SK-N-SH (cell line): ENCODE measurements around the gene UBE2C. TPM values are rescaled to one million over a fixed set of nuclear protein-coding genes. Genes with fewer than 3 reads are reported as not detected.

Source experiments
- CTCF ChIA-PET: fragments of 300-600, 350-600 bp; formaldehyde crosslinking; extraction: SDS; loops from one replicate; lab custom pipeline; 2021; lab: Yijun Ruan, JAX
- POLR2A ChIA-PET: fragments of 350-600 bp; sonication (Branson Sonifier 250); formaldehyde crosslinking; extraction: SDS; loops from one replicate; lab custom pipeline; 2020; ENCODE audit warnings: antibody characterized with exemption, inconsistent platforms; lab: Yijun Ruan, JAX
- DNase-seq: peaks from one replicate; pipeline ENCODE4 v3.0.0; 2012
- H2AFZ ChIP-seq: fragments of 200-600 bp; sonication (generic); 2 replicates; pipeline ENCODE4 v1.8.1; 2016; ENCODE audit warnings: antibody characterized with exemption, mild to moderate bottlenecking, low read depth
- H3F3A ChIP-seq: fragments of 200-600 bp; sonication (generic); replicated peaks from 2 replicates; pipeline ENCODE3; 2016; ENCODE audit warnings: antibody characterized with exemption, mild to moderate bottlenecking; ENCODE audit not compliant: insufficient read depth
- H3K27ac ChIP-seq, 2 experiments: fragments of 200-500 bp in 1 of 2; fragments of 200-600 bp in 1 of 2; sonication (Bioruptor generic) in 1 of 2; sonication (generic), shearing (Covaris generic) in 1 of 2; 2 replicates each; pipeline versions ENCODE4 v1.5.1 to v1.6.1; 2014 to 2016; ENCODE audit warnings: low read depth in 2 of 2, inconsistent platforms in 1 of 2, low read length in 1 of 2, mild to moderate bottlenecking in 1 of 2, mixed read lengths in 1 of 2
- H3K27me3 ChIP-seq: fragments of 200-600 bp; sonication (generic), shearing (Covaris generic); 2 replicates; pipeline ENCODE4 v1.6.1; 2016; ENCODE audit warnings: mixed run types; ENCODE audit not compliant: insufficient read depth
- H3K36me3 ChIP-seq, 2 experiments: fragments of 200-500 bp in 1 of 2; fragments of 200-600 bp in 1 of 2; sonication (Bioruptor generic) in 1 of 2; sonication (generic) in 1 of 2; replicated peaks in 1 of 2; 2 replicates each; pipeline versions ENCODE3 to v1.5.1; 2014 to 2016; ENCODE audit warnings: low read length in 1 of 2, mild to moderate bottlenecking in 1 of 2; ENCODE audit not compliant: insufficient read depth in 2 of 2, control insufficient read depth in 1 of 2
- H3K4me1 ChIP-seq, 2 experiments: fragments of 200-500 bp in 1 of 2; fragments of 200-600 bp in 1 of 2; sonication (Bioruptor generic) in 1 of 2; sonication (generic), shearing (Covaris generic) in 1 of 2; 2 replicates each; pipeline versions ENCODE4 v1.5.1 to v1.6.1; 2014 to 2016; ENCODE audit warnings: low read depth in 1 of 2, low read length in 1 of 2, mixed run types in 1 of 2; ENCODE audit not compliant: insufficient read depth in 2 of 2, control insufficient read depth in 1 of 2
- H3K4me2 ChIP-seq: fragments of 200-600 bp; sonication (generic), shearing (Covaris generic); 2 replicates; pipeline ENCODE4 v1.6.1; 2017; ENCODE audit warnings: mixed run types
- H3K4me3 ChIP-seq, 2 experiments: fragments of 200-500 bp in 1 of 2; fragments of 200-600 bp in 1 of 2; sonication (Bioruptor generic) in 1 of 2; sonication (generic), shearing (Covaris generic) in 1 of 2; 2 replicates each; pipeline versions ENCODE4 v1.5.1 to v1.8.1; 2014 to 2016; ENCODE audit warnings: low read depth in 2 of 2, inconsistent platforms in 1 of 2, low read length in 1 of 2, mild to moderate bottlenecking in 1 of 2, mixed read lengths in 1 of 2, moderate library complexity in 1 of 2
- H3K79me2 ChIP-seq: fragments of 200-600 bp; sonication (generic); 2 replicates; pipeline ENCODE4 v1.8.1; 2017; ENCODE audit warnings: mild to moderate bottlenecking; ENCODE audit not compliant: insufficient read depth
- H3K9ac ChIP-seq: fragments of 200-600 bp; sonication (generic); 2 replicates; pipeline ENCODE4 v1.6.1; 2017; ENCODE audit warnings: mixed run types
- H3K9me2 ChIP-seq: fragments of 200-600 bp; sonication (generic); 2 replicates; pipeline ENCODE4 v1.6.1; 2017; ENCODE audit warnings: mixed run types
- H3K9me3 ChIP-seq: fragments of 200-600 bp; sonication (generic); 2 replicates; pipeline ENCODE4 v1.6.1; 2017; ENCODE audit warnings: mixed run types, mild to moderate bottlenecking, moderate library complexity
- H4K20me1 ChIP-seq: fragments of 200-600 bp; sonication (generic); 2 replicates; pipeline ENCODE4 v1.6.1; 2017; ENCODE audit warnings: mild to moderate bottlenecking, mixed run types; ENCODE audit not compliant: insufficient read depth
- CHD2 ChIP-seq: fragments of 150-350 bp; IDR thresholded peaks from 2 replicates; pipeline ENCODE4 v1.6.1; 2018; ENCODE audit warnings: low read length; ENCODE audit not compliant: partially characterized antibody
- EP300 ChIP-seq, 2 experiments: IDR thresholded peaks; 2 replicates each; pipeline versions ENCODE4 v1.4.0 to v1.6.1; 2012; ENCODE audit warnings: borderline replicate concordance in 1 of 2, low read depth in 1 of 2, low read length in 1 of 2
- MAX ChIP-seq: IDR thresholded peaks from 2 replicates; pipeline ENCODE4 v1.4.0; 2012; ENCODE audit warnings: low read depth
- MXI1 ChIP-seq: IDR thresholded peaks from 2 replicates; pipeline ENCODE4 v1.6.1; 2012; ENCODE audit warnings: mild to moderate bottlenecking, low read depth, low read length, improper control_type of control experiment
- NRF1 ChIP-seq: IDR thresholded peaks from 2 replicates; pipeline ENCODE4 v1.6.1; 2012; ENCODE audit warnings: low read depth, mild to moderate bottlenecking, low read length
- PBX3 ChIP-seq: IDR thresholded peaks from 2 replicates; pipeline ENCODE4; 2012
- POLR2AphosphoS5 ChIP-seq: IDR thresholded peaks from 2 replicates; pipeline ENCODE4 v1.6.1; 2012; ENCODE audit warnings: low read depth, low read length
- RFX5 ChIP-seq: IDR thresholded peaks from 2 replicates; pipeline ENCODE4 v1.6.1; 2012; ENCODE audit warnings: mild to moderate bottlenecking, improper control_type of control experiment, low read length
- TAF1 ChIP-seq: IDR thresholded peaks from 2 replicates; pipeline ENCODE4 v1.6.1; 2012; ENCODE audit warnings: low read depth, mild to moderate bottlenecking, low read length, moderate library complexity, borderline replicate concordance
- YY1 ChIP-seq: IDR thresholded peaks from 2 replicates; pipeline ENCODE4 v1.4.0; 2012; ENCODE audit warnings: low read depth, mild to moderate bottlenecking
- ZBTB33 ChIP-seq: IDR thresholded peaks from 2 replicates; pipeline ENCODE4 v1.4.0; 2012; ENCODE audit warnings: low read depth, borderline replicate concordance
- WGBS: methylation state at CpG from one replicate; pipeline ENCODE4 v1.1.6; 2017; ENCODE audit warnings: low lambda C conversion rate; 5-methylcytosine and 5-hydroxymethylcytosine counted together
- polyA plus RNA-seq, 3 experiments: library from polyadenylated mRNA; depleted of rRNA; stranded (reverse); fragments of >200 nt; gene quantifications; 2 replicates each; pipeline ENCODE4 v1.2.3, GENCODE V29; 2012

Gene UBE2C
- polyA plus RNA-seq, 1 of the 3 experiments (the other 2 are of a cell fraction) = 115 TPM

- WGBS = 26% methylated on average over 15 of the region's 35 CpGs
- Histone ChIP-seq H3K9me2 (no peaks in the 10 kb centered on the region), H3K79me2 (peaks cover 23% of the 10 kb centered on the region; the same call in 1 of the 2 replicates), H2AFZ (peak within 1 kb of the TSS; percentile 80), H4K20me1 (no peaks in the 10 kb centered on the region), H3K4me1 (peaks cover 8 to 31% of the 10 kb centered on the region in 2 experiments; a peak in 3 of 4 replicates), H3K36me3 (peaks cover 3 to 4% of the 10 kb centered on the region in 2 experiments)
- CTCF ChIA-PET = interaction anchor here (1.2 to 1.6 kb wide), 2 partner anchors 9 to 34 kb away, joined by 5 to 8 read pairs; no protein-coding TSS in a partner anchor
- TF ChIP-seq EP300 (IDR thresholded peaks at IDR 0.05; ENCODE audit: borderline replicate concordance in 1 of 2, low read depth in 1 of 2, low read length in 1 of 2) (no peak), NRF1 (0 out of 2 replicates have a peak, but pooled peaks have one; percentile 27), MXI1 (0 out of 2 replicates have a peak, but pooled peaks have one; percentile 18), CHD2 (peak; percentile 43), TAF1 (peak; percentile 72; the same call in 1 of the 2 replicates), POLR2AphosphoS5 (no peak; the same call in 1 of the 2 replicates), YY1 (no peak), ZBTB33 (peak; percentile 68; the same call in 1 of the 2 replicates), PBX3 (0 out of 2 replicates have a peak, but pooled peaks have one; percentile 10), RFX5 (no peak; the same call in 1 of the 2 replicates), MAX (no peak)
- TF ChIP-seq, all 33 proteins: peak for 6
- peak within 1 kb of the TSS; percentile 72 for H3K9ac ChIP-seq
- POLR2A ChIA-PET = interaction anchor here (0.5 to 1.4 kb wide), 10 partner anchors 13 to 1660 kb away, joined by 3 to 5 read pairs (median 4); partner anchors contain the start of genes DNTTIP1, UBE2C and WFDC3
- peak within 1 kb of the TSS; percentile 97 for H3K4me2 ChIP-seq
- peak within 1 kb of the TSS; percentile 68 to 85 for H3K4me3 ChIP-seq
- H3K27me3 ChIP-seq = no peaks in the 10 kb centered on the region
- peak; percentile 93 for DNase-seq
- no peaks in the 10 kb centered on the region for H3K9me3 ChIP-seq
- peaks cover 15% of the 10 kb centered on the region for H3F3A ChIP-seq
- H3K27ac ChIP-seq = peak within 1 kb of the TSS; percentile 86 to 91
These were observed 20.8 kb downstream of the UBE2C start, which contains the start of gene SNX21 for GRCh38 chr20:45833030-45833882. Gene SNX21, plus strand, starts transcription at chr20:45833799. Its CDS starts 121 bp downstream, at chr20:45833920.
